HG03159 (cell line): ENCODE results near the gene TCEAL3.
"Not testable (repeated sequence)": the region's sequence is repeated elsewhere in the genome, so short reads cannot be mapped to it uniquely, and the experiment has no call there.

Experiments used
- ATAC-seq: cut with Tn5 transposase; IDR thresholded peaks from one replicate; pipeline ENCODE4 v1.9.1; 2021; ENCODE audit warnings: mild to moderate bottlenecking, moderate library complexity; ENCODE audit not compliant: unreplicated experiment

The TCEAL3 gene

GRCh38 chrX:103607364-103608305, at the start of gene TCEAL3:
TCEAL3 (plus strand) TSS chrX:103607963; CDS start chrX:103609065, 1,102 bp downstream.
- peak; percentile 53 for ATAC-seq

GRCh38 chrX:103560256-103560655, 47.5 kb upstream of the TCEAL3 start:
- ATAC-seq, result no peak

GRCh38 chrX:103562801-103563200, 45.0 kb upstream of the TCEAL3 start:
- no peak for ATAC-seq

GRCh38 chrX:103565197-103565596, 42.6 kb upstream of the TCEAL3 start:
- peak; percentile 73 for ATAC-seq

DNA sequence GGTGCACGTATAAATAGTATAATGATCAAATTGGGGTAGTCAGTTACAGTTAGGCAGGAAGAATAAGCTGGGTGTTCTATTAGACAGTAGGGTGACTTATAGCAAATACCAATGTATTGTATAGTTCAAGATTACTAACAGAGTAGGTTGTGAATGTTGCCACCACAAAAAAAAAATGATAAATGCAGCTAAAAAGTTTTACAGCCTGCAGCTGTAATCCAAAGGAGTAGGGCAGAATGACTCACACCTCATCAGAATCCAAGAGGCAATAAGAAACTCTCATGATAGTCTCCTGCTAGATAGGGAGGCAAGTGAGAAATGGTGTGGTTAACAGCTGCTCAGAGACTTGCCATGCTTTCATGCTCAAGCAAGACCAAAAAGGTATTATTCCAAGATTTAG, 42.0 kb upstream of the TCEAL3 start:
- ATAC-seq, result peak; percentile 28

- ATAC-seq, result no peak
These were observed 36.6 kb upstream of the TCEAL3 start for GRCh38 chrX:103571121-103571520.

DNA sequence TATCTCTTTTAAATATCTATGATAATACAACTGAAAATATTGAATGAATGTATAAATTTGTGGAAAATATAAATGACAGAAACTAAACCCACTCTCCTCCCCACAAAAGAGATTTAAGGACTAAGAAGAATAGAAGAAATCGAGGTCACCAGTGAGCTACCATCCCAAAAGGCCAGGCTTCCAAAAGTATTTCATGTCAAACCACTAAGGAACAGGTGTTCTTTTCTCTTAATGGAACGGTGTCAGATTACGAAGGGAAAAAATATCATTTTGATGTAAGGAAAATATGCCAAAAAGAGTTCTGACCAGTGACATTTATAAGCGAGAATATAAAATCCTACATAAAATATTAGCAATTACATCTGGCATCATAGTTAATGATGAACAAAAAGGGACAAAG, 36.0 kb upstream of the TCEAL3 start:
- no peak for ATAC-seq

GRCh38 chrX:103573202-103573601, 34.6 kb upstream of the TCEAL3 start:
- ATAC-seq, result no peak

DNA sequence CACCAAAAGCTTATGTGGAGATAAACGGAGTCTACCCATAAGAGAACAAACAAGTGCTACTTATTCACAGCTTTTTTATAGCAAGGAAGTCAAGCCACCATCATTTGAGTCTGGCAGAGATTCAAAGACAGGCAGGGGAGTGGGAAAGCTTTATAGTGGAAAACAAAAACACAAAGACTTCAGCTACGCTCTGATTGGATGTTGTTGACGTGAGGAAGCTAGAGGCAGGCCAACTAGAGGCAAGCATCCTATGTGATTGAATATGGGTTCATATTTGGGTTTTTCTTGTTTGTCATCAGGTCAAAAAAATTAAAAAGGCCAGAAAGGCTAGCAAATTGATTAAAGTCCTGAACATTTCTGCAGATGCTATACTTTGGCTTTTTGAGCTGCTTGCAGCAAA, 23.2 kb upstream of the TCEAL3 start:
- ATAC-seq, result no peak

- peak; percentile 70 for ATAC-seq
These were observed 22.1 kb upstream of the TCEAL3 start, which contains the start of gene TCEAL4 for GRCh38 chrX:103585411-103586313. TCEAL4 (plus strand) TSS chrX:103585515; CDS start chrX:103586676, 1,161 bp downstream.

GRCh38 chrX:103586314-103586646, 21.5 kb upstream of the TCEAL3 start:
- ATAC-seq, result peak; percentile 30

DNA sequence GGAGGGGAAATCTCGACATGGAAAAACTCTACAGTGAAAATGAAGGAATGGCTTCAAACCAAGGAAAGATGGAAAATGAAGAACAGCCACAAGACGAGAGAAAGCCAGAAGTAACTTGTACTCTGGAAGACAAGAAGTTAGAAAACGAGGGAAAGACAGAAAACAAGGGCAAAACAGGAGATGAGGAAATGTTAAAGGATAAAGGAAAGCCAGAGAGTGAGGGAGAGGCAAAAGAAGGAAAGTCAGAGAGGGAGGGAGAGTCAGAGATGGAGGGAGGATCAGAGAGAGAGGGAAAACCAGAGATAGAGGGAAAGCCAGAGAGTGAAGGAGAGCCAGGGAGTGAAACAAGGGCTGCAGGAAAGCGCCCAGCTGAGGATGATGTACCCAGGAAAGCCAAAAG, 21.1 kb upstream of the TCEAL3 start:
- ATAC-seq, result no peak

GRCh38 chrX:103592295-103592694, 15.5 kb upstream of the TCEAL3 start:
- not testable (repeated sequence) for ATAC-seq

GRCh38 chrX:103595202-103595601, 12.6 kb upstream of the TCEAL3 start:
- not testable (repeated sequence) for ATAC-seq

- ATAC-seq, result peak; percentile 33
These were observed 672 bp downstream of the TCEAL3 start for GRCh38 chrX:103608306-103608963.

GRCh38 chrX:103610282-103610681, 2.5 kb downstream of the TCEAL3 start:
- no peak for ATAC-seq

DNA sequence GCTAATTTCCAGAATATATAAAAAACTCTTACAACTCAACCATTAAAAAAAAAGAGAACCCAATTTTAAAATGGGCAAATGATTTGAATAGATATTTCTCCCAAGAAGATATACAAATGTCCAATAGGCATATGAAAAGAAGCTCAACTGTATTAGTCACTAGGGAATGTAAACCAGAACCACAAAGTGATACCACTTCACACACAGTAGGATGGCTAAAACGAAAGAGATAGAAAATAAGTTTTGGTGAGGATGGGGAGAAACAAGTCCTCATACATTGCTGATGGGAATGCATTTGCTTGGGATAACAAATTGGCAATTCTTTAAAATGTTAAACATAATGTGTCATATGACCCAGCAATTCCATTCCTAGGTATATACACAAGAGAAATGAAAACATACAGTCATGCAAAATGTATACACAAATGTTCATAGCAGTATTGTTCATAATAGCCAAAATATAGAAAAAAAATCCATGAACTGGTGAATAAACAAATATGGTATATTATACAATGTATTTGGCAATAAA, 5.7 kb downstream of the TCEAL3 start:
- ATAC-seq, result no peak

DNA sequence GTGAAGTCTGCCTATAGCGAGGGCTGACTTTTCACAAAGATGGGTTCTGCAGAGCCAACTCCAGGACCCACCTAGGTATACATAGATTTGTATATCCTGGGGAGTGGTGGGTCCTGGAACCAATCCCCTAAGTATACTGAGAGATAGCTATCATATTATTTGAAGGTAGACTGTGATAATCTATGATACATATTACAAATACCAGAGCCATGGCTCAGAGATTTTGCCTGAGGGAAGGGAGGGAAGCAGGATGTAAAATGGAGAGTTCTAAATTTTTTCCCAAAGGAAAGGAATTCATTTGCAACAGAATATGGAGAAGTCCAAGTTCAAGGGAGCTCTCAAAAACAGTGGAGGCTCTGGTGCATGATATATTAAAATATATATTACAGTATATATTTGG, 7.2 kb downstream of the TCEAL3 start:
- ATAC-seq, result no peak

DNA sequence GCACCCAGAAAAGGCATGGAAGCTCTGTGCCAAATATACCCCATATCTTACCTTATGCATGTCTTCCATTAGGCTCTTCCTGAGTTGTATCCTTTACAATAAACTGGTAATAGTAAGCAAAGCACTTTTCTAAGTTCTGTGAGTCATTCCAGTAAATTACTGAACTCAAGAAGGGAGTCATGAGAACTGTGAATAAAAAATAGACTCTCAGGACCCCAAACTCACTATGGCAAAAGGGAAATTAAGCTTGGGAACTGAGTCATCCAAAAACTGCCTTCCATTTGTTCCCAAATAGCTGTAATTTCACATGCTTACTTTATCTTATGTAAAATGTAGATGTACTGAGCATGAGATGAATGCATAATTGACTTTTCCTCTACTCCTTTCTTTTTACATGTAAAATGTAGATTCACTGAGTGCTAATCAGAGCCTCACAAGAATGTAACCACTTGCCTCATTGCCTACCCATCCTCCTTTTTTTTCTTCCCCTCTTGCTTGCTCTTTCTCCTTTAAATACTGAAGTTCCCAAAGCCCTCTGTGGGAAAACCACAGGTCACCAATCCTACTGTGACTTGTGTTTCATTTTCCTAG, 8.1 kb downstream of the TCEAL3 start:
- no peak for ATAC-seq

DNA sequence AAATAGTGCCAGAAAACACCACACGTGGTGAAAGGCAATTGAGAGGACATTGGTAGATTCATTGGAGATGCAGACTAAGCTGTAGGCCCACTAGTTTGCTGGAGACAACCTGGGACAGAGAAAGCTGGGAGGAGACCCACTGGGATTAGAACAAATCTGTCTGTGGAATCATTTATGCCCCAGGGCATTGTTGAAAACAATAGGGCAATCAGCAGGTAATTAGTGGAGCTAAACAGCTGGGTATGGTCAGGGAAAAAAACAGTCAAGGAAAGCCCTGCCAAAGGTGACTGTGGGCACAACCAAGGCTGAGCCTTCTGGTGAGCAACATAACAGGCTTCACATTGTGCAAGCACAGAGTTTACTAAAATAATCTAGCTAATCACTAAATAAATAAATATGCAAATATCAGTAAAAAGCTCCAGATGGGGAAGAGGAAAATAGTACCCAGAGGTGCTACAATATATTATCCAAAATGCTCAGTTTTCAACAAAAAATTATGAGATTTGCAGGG, 9.0 kb downstream of the TCEAL3 start:
- ATAC-seq, result no peak
